Measurements from ENCODE around the gene KIF23.

The KIF23 gene

GRCh38 chr15:69462493-69463181, 48.5 kb downstream of the KIF23 start:
- H2AFZ ChIP-seq (ENCODE audit: low read depth, low read length, severe bottlenecking): peak overlapping the region; percentile 99
- no peaks in the 10 kb centered on the region for H4K20me1 ChIP-seq (ENCODE audit: low read depth, low read length)
- H3K79me2 ChIP-seq (ENCODE audit: insufficient read depth, low read length): no peaks in the 10 kb centered on the region
- peaks cover 11% of the 10 kb centered on the region for H3F3A ChIP-seq (ENCODE audit: insufficient read depth)
- no peaks in the 10 kb centered on the region for H3K27me3 ChIP-seq (ENCODE audit: low read length)
- H3K9me3 ChIP-seq (ENCODE audit: insufficient read depth, low read length): no peaks in the 10 kb centered on the region
- TF ChIP-seq CTCF (IDR thresholded peaks at IDR 0.05; ENCODE audit: insufficient read depth, low read length, poor library complexity, severe bottlenecking) (peak; percentile 66), EZH2phosphoT487 (conservative IDR thresholded peaks at IDR 0.05; ENCODE audit: low read length) (no peak)
- H3K4me2 ChIP-seq (ENCODE audit: low read depth, low read length, poor library complexity, severe bottlenecking): peak overlapping the region; percentile 76
- H3K4me3 ChIP-seq (ENCODE audit: insufficient read depth, low read length, poor library complexity, severe bottlenecking): peak overlapping the region; percentile 53
- H3K27ac ChIP-seq (ENCODE audit: low read depth, low read length): no peak overlapping the region
- no peaks in the 10 kb centered on the region for H3K36me3 ChIP-seq (ENCODE audit: low read length)
- H3K9me2 ChIP-seq (replicated peaks; ENCODE audit: insufficient read depth, low read length): no peaks in the 10 kb centered on the region
- H3K9ac ChIP-seq (ENCODE audit: low read length): peak overlapping the region; percentile 60

GRCh38 chr15:69463182-69463756, 49.1 kb downstream of the KIF23 start:
- peak overlapping the region; percentile 99 for H2AFZ ChIP-seq (ENCODE audit: low read depth, low read length, severe bottlenecking)
- H3F3A ChIP-seq (ENCODE audit: insufficient read depth): peaks cover 5% of the 10 kb centered on the region
- no peak overlapping the region for H3K27ac ChIP-seq (ENCODE audit: low read depth, low read length)
- no peaks in the 10 kb centered on the region for H3K9me3 ChIP-seq (ENCODE audit: insufficient read depth, low read length)
- peak overlapping the region; percentile 60 for H3K9ac ChIP-seq (ENCODE audit: low read length)
- H3K36me3 ChIP-seq (ENCODE audit: low read length): no peaks in the 10 kb centered on the region
- H3K4me3 ChIP-seq (ENCODE audit: insufficient read depth, low read length, poor library complexity, severe bottlenecking): peak overlapping the region; percentile 53
- no peaks in the 10 kb centered on the region for H3K9me2 ChIP-seq (replicated peaks; ENCODE audit: insufficient read depth, low read length)
- H3K27me3 ChIP-seq (ENCODE audit: low read length): no peaks in the 10 kb centered on the region
- H3K79me2 ChIP-seq (ENCODE audit: insufficient read depth, low read length): no peaks in the 10 kb centered on the region
- H4K20me1 ChIP-seq (ENCODE audit: low read depth, low read length): no peaks in the 10 kb centered on the region
- peak overlapping the region; percentile 76 for H3K4me2 ChIP-seq (ENCODE audit: low read depth, low read length, poor library complexity, severe bottlenecking)
- TF ChIP-seq EZH2phosphoT487 (conservative IDR thresholded peaks at IDR 0.05; ENCODE audit: low read length) (no peak), CTCF (IDR thresholded peaks at IDR 0.05; ENCODE audit: insufficient read depth, low read length, poor library complexity, severe bottlenecking) (no peak)

GRCh38 chr15:69465253-69465652, 51.1 kb downstream of the KIF23 start:
- no peak overlapping the region for H3K27ac ChIP-seq (ENCODE audit: low read depth, low read length)
- no peaks in the 10 kb centered on the region for H3F3A ChIP-seq (ENCODE audit: insufficient read depth)
- no peaks in the 10 kb centered on the region for H3K36me3 ChIP-seq (ENCODE audit: low read length)
- no peaks in the 10 kb centered on the region for H3K79me2 ChIP-seq (ENCODE audit: insufficient read depth, low read length)
- no peak for TF ChIP-seq EZH2phosphoT487 (conservative IDR thresholded peaks at IDR 0.05; ENCODE audit: low read length)
- H3K4me2 ChIP-seq (ENCODE audit: low read depth, low read length, poor library complexity, severe bottlenecking): no peak overlapping the region
- no peaks in the 10 kb centered on the region for H3K9me3 ChIP-seq (ENCODE audit: insufficient read depth, low read length)
- no peaks in the 10 kb centered on the region for H3K27me3 ChIP-seq (ENCODE audit: low read length)
- H3K4me3 ChIP-seq (ENCODE audit: insufficient read depth, low read length, poor library complexity, severe bottlenecking): no peak overlapping the region
- no peaks in the 10 kb centered on the region for H4K20me1 ChIP-seq (ENCODE audit: low read depth, low read length)
- H2AFZ ChIP-seq (ENCODE audit: low read depth, low read length, severe bottlenecking): no peak overlapping the region
- H3K9ac ChIP-seq (ENCODE audit: low read length): no peak overlapping the region
- no peaks in the 10 kb centered on the region for H3K9me2 ChIP-seq (replicated peaks; ENCODE audit: insufficient read depth, low read length)

GRCh38 chr15:69466733-69467132, 52.6 kb downstream of the KIF23 start:
- H3K79me2 ChIP-seq (ENCODE audit: insufficient read depth, low read length): no peaks in the 10 kb centered on the region
- no peaks in the 10 kb centered on the region for H3K9me2 ChIP-seq (replicated peaks; ENCODE audit: insufficient read depth, low read length)
- H3K36me3 ChIP-seq (ENCODE audit: low read length): no peaks in the 10 kb centered on the region
- no peaks in the 10 kb centered on the region for H4K20me1 ChIP-seq (ENCODE audit: low read depth, low read length)
- H3K9me3 ChIP-seq (ENCODE audit: insufficient read depth, low read length): no peaks in the 10 kb centered on the region
- H3K27me3 ChIP-seq (ENCODE audit: low read length): no peaks in the 10 kb centered on the region
- no peak overlapping the region for H3K27ac ChIP-seq (ENCODE audit: low read depth, low read length)
- no peak overlapping the region for H3K4me3 ChIP-seq (ENCODE audit: insufficient read depth, low read length, poor library complexity, severe bottlenecking)
- no peak overlapping the region for H3K4me2 ChIP-seq (ENCODE audit: low read depth, low read length, poor library complexity, severe bottlenecking)
- H3K9ac ChIP-seq (ENCODE audit: low read length): no peak overlapping the region
- TF ChIP-seq CTCF (IDR thresholded peaks at IDR 0.05; ENCODE audit: insufficient read depth, low read length, poor library complexity, severe bottlenecking) (no peak), EZH2phosphoT487 (conservative IDR thresholded peaks at IDR 0.05; ENCODE audit: low read length) (no peak)
- no peak overlapping the region for H2AFZ ChIP-seq (ENCODE audit: low read depth, low read length, severe bottlenecking)
- no peaks in the 10 kb centered on the region for H3F3A ChIP-seq (ENCODE audit: insufficient read depth)

All from SU-DHL-6 (cell line).